Prostate gland (tissue), 2 donors: ENCODE data around the gene ZBTB16. TPM values are rescaled to one million over a fixed set of nuclear protein-coding genes. Genes with fewer than 3 reads are reported as not detected.

ENCODE experiments used
- DNase-seq: peaks from one replicate; pipeline ENCODE4 v3.0.0-alpha.2; 2019; ENCODE audit warnings: low spot score
- H3K27ac ChIP-seq, 2 donors: fragments of 200-600 bp; sonication (generic); 2 replicates each; pipeline ENCODE4 v1.5.1; 2017 to 2019
- H3K27me3 ChIP-seq: fragments of 200-600 bp; sonication (generic); replicated peaks from 2 replicates; pipeline ENCODE4 v1.5.1; 2019; ENCODE audit not compliant: insufficient read depth
- H3K36me3 ChIP-seq, 2 donors: fragments of 200-600 bp; sonication (generic); 1 replicate in 1 of 2; 2 replicates in 1 of 2; pipeline versions ENCODE4 v1.5.1 to v1.8.1; 2017 to 2019
- H3K4me1 ChIP-seq: fragments of 200-600 bp; sonication (generic); replicated peaks from 2 replicates; pipeline ENCODE4 v1.5.1; 2019
- H3K4me3 ChIP-seq, 2 donors: fragments of 200-600 bp; sonication (generic); 2 replicates each; pipeline ENCODE4 v1.5.1; 2017 to 2019
- H3K9me3 ChIP-seq: fragments of 200-600 bp; sonication (generic); 2 replicates; pipeline ENCODE4 v1.5.1; 2017
- CTCF ChIP-seq, 4 experiments: fragments of 200-600 bp in 2 of 4; fragments of 450-650 bp in 2 of 4; sonication (generic) in 2 of 4; IDR thresholded peaks; 1 replicate in 3 of 4; 2 replicates in 1 of 4; pipeline ENCODE4 v1.5.1; 2016 to 2019; ENCODE audit warnings: antibody characterized with exemption in 4 of 4, mild to moderate bottlenecking in 2 of 4, moderate library complexity in 2 of 4
- POLR2A ChIP-seq: fragments of 450-650 bp; IDR thresholded peaks from one replicate; pipeline ENCODE4 v1.6.1; 2016; ENCODE audit warnings: antibody characterized with exemption, mild to moderate bottlenecking
- POLR2AphosphoS5 ChIP-seq: sonication (generic); formaldehyde crosslinking; IDR thresholded peaks from one replicate; pipeline ENCODE4 v1.6.1; 2017; ENCODE audit warnings: antibody characterized with exemption
- WGBS: methylation state at CpG from one replicate; pipeline ENCODE4 v1.1.5; 2018; 5-methylcytosine and 5-hydroxymethylcytosine counted together
- intact Hi-C: fragments of 100-400 bp; cut with DNase I; formaldehyde crosslinking; loops from one replicate; pipeline ENCODE4 v1.14.2; 2022
- total RNA-seq, 2 donors: library from RNA; depleted of rRNA; stranded (reverse); fragments of >200 nt; gene quantifications; one replicate each; pipeline ENCODE4 v1.1.0, GENCODE V29; 2016

ZBTB16 gene
- total RNA-seq, 2 donors from 2014 or later = 171 to 230 TPM

GRCh38 chr11:114131461-114131864, 72.0 kb downstream of the ZBTB16 start:
- Histone ChIP-seq H3K4me1 (peaks cover 51% of the 10 kb centered on the region), H3K4me3 (no peak overlapping the region)
- WGBS = 24% methylated on average over 8 of the region's 8 CpGs

GRCh38 chr11:114132417-114132816, 72.9 kb downstream of the ZBTB16 start:
- H3K27me3 ChIP-seq = no peaks in the 10 kb centered on the region
- TF ChIP-seq POLR2AphosphoS5 = no peak
- TF ChIP-seq CTCF (IDR thresholded peaks at IDR 0.05) = peak in 1 of 4 experiments; percentile 3
- no peak overlapping the region for H3K4me3 ChIP-seq
- H3K4me1 ChIP-seq = peaks cover 51% of the 10 kb centered on the region
- peak overlapping the region; percentile 59 to 71 for H3K27ac ChIP-seq
- no peaks in the 10 kb centered on the region for H3K9me3 ChIP-seq
- H3K36me3 ChIP-seq = peaks cover 0 to 2% of the 10 kb centered on the region in 2 donors
- 30% methylated on average over 9 of the region's 9 CpGs for WGBS
- no peak for DNase-seq
- intact Hi-C loops = no loop called here

More at GRCh38 chr11:114131461-114131864, 72.0 kb downstream of the ZBTB16 start:
- H3K27ac ChIP-seq = peak overlapping the region; percentile 59 to 71
- no peaks in the 10 kb centered on the region for H3K27me3 ChIP-seq
- TF ChIP-seq CTCF (IDR thresholded peaks at IDR 0.05) = no peak
- TF ChIP-seq POLR2A = no peak
- no peak for TF ChIP-seq POLR2AphosphoS5
- peaks cover under 1 to 4% of the 10 kb centered on the region in 2 donors for H3K36me3 ChIP-seq
- intact Hi-C loops = no loop called here
- no peaks in the 10 kb centered on the region for H3K9me3 ChIP-seq
- DNase-seq = no peak

GRCh38 chr11:114132944-114133394, 73.5 kb downstream of the ZBTB16 start:
- WGBS = 12% methylated on average over 6 of the region's 6 CpGs
- H3K4me1 ChIP-seq = peaks cover 45% of the 10 kb centered on the region
- TF ChIP-seq CTCF (IDR thresholded peaks at IDR 0.05) = no peak
- TF ChIP-seq POLR2AphosphoS5 = peak; percentile 85
- peak; percentile 42 for DNase-seq
- intact Hi-C loops = no loop called here
- H3K36me3 ChIP-seq = no peaks in the 10 kb centered on the region
- peak overlapping the region; percentile 59 to 71 for H3K27ac ChIP-seq
- no peak overlapping the region for H3K4me3 ChIP-seq
- no peaks in the 10 kb centered on the region for H3K9me3 ChIP-seq
- no peaks in the 10 kb centered on the region for H3K27me3 ChIP-seq

- H3K4me1 ChIP-seq = peaks cover 38% of the 10 kb centered on the region
- H3K4me3 ChIP-seq = no peak overlapping the region
- intact Hi-C loops = no loop called here
- no peaks in the 10 kb centered on the region for H3K9me3 ChIP-seq
- H3K27me3 ChIP-seq = no peaks in the 10 kb centered on the region
- DNase-seq = peak; percentile 39
- TF ChIP-seq POLR2AphosphoS5 (peak; percentile 47), CTCF (IDR thresholded peaks at IDR 0.05) (no peak)
- 57% methylated on average over 9 of the region's 9 CpGs for WGBS
- peak overlapping the region; percentile 59 to 71 for H3K27ac ChIP-seq
- H3K36me3 ChIP-seq = no peaks in the 10 kb centered on the region
Observed at GRCh38 chr11:114133548-114134329, 74.2 kb downstream of the ZBTB16 start.

GRCh38 chr11:114134870-114135269, 75.4 kb downstream of the ZBTB16 start:
- no peaks in the 10 kb centered on the region for H3K9me3 ChIP-seq
- no peak for DNase-seq
- 90% methylated on average over 3 of the region's 3 CpGs for WGBS

More at GRCh38 chr11:114134870-114135269, 75.4 kb downstream of the ZBTB16 start:
- TF ChIP-seq POLR2A (no peak), POLR2AphosphoS5 (no peak), CTCF (IDR thresholded peaks at IDR 0.05) (no peak)
- Histone ChIP-seq H3K27me3 (no peaks in the 10 kb centered on the region), H3K4me3 (no peak overlapping the region), H3K27ac (no peak overlapping the region), H3K4me1 (peaks cover 28% of the 10 kb centered on the region), H3K36me3 (no peaks in the 10 kb centered on the region)
- intact Hi-C loops = no loop called here
